Neural cell (in vitro differentiated cells): ENCODE results near the gene DMC1.

ENCODE experiments used
- CTCF ChIP-seq: fragments of 450-650 bp; IDR thresholded peaks from 2 replicates; pipeline ENCODE4 v1.5.1; 2014; ENCODE audit warnings: antibody characterized with exemption, mild to moderate bottlenecking, moderate library complexity; ENCODE audit not compliant: poor library complexity, severe bottlenecking
- EZH2 ChIP-seq: fragments of 200-600, 300-800 bp; shearing (Covaris generic), sonication (generic); IDR thresholded peaks from 2 replicates; pipeline ENCODE4 v1.6.1; 2014; ENCODE audit warnings: antibody characterized with exemption, low read length, borderline replicate concordance, mild to moderate bottlenecking; ENCODE audit not compliant: insufficient read depth, poor library complexity, severe bottlenecking
- POLR2AphosphoS5 ChIP-seq: IDR thresholded peaks from 2 replicates; pipeline ENCODE4 v1.6.1; 2012
- SMC3 ChIP-seq: fragments of 450-650 bp; conservative IDR thresholded peaks from 2 replicates; pipeline ENCODE4 v1.6.1; 2014; ENCODE audit warnings: antibody characterized with exemption, mild to moderate bottlenecking, moderate library complexity; ENCODE audit not compliant: poor library complexity

GRCh38 chr22:38578505-38578904 lies 8.5 kb upstream of the DMC1 start:
- TF ChIP-seq CTCF = no peak
- TF ChIP-seq POLR2AphosphoS5 = no peak
- TF ChIP-seq EZH2 = no peak
- TF ChIP-seq SMC3 = no peak
